Skeletal muscle cell (primary cell): ENCODE results near the gene TRIM38.

ENCODE experiments used
- DNase-seq: peaks from one replicate; pipeline ENCODE4 v3.0.0-alpha.2; 2010; ENCODE audit warnings: low read depth
- H3K4me3 ChIP-seq: 2 replicates; pipeline ENCODE4 v1.5.1; 2011; ENCODE audit warnings: low read depth, mild to moderate bottlenecking, control low read depth, low read length, moderate library complexity

Gene TRIM38

GRCh38 chr6:26032340-26033084, 69.9 kb downstream of the TRIM38 start:
- peak overlapping the region; percentile 63 for H3K4me3 ChIP-seq
- DNase-seq, result no peak

GRCh38 chr6:26033085-26033940, 70.7 kb downstream of the TRIM38 start:
- DNase-seq, result peak; percentile 96
- peak overlapping the region; percentile 63 for H3K4me3 ChIP-seq

- no peak for DNase-seq
- peak overlapping the region; percentile 63 for H3K4me3 ChIP-seq
Observed at GRCh38 chr6:26033941-26034354, 71.3 kb downstream of the TRIM38 start.

- no peak overlapping the region for H3K4me3 ChIP-seq
- DNase-seq, result no peak
Observed at GRCh38 chr6:26034905-26035304, 72.3 kb downstream of the TRIM38 start.
